Right lobe of liver (tissue), 6 donors: Measurements from ENCODE around the gene TENM3. TPM values are rescaled to one million over a fixed set of nuclear protein-coding genes. Genes with fewer than 3 reads are reported as not detected.

Source experiments
- ATAC-seq, 4 donors: fragments of 200-7000 bp; cut with Tn5 transposase; one replicate each; pipeline ENCODE4 v1.9.1; 2020; ENCODE audit warnings: mild to moderate bottlenecking in 4 of 4, moderate library complexity in 4 of 4
- DNase-seq, 3 donors: peaks; one replicate each; pipeline ENCODE4 v3.0.0-alpha.2; 2020
- H3K27ac ChIP-seq, 3 donors: fragments of 200-600 bp; one replicate each; pipeline ENCODE4 v1.8.0; 2022
- H3K27me3 ChIP-seq, 2 donors: fragments of 200-600 bp; one replicate each; pipeline ENCODE4 v1.8.0; 2022
- H3K36me3 ChIP-seq, 4 donors: fragments of 200-600 bp; sonication (generic) in 1 of 4; one replicate each; pipeline versions ENCODE4 v1.5.1 to v1.8.0; 2017 to 2022; ENCODE audit warnings: control low read depth in 1 of 4
- H3K4me1 ChIP-seq, 4 donors: fragments of 200-600 bp; sonication (generic) in 1 of 4; one replicate each; pipeline versions ENCODE4 v1.5.1 to v1.8.0; 2017 to 2022; ENCODE audit warnings: control low read depth in 1 of 4
- H3K4me3 ChIP-seq, 3 donors: fragments of 200-600 bp; one replicate each; pipeline ENCODE4 v1.8.0; 2022
- H3K9me3 ChIP-seq, 4 donors: fragments of 200-600 bp; sonication (generic) in 1 of 4; one replicate each; pipeline versions ENCODE4 v1.5.1 to v1.8.0; 2017 to 2022; ENCODE audit warnings: control low read depth in 1 of 4
- POLR2A ChIP-seq: fragments of 450-650 bp; IDR thresholded peaks from one replicate; pipeline ENCODE4 v1.6.1; 2017; ENCODE audit warnings: antibody characterized with exemption, mild to moderate bottlenecking
- WGBS: methylation state at CpG from one replicate; pipeline ENCODE4 v1.1.6; 2018; ENCODE audit warnings: low coverage, low lambda C conversion rate; ENCODE audit not compliant: insufficient coverage; ENCODE audit errors: missing lambda C conversion rate; 5-methylcytosine and 5-hydroxymethylcytosine counted together
- intact Hi-C, 2 donors: fragments of 100-400 bp; cut with DNase I; formaldehyde crosslinking; loops; one replicate each; pipeline versions ENCODE4 v1.11.2 to v1.14.1; 2022
- total RNA-seq, 6 experiments: library from RNA; depleted of rRNA in 2 of 6; stranded (reverse); fragments of >200 nt in 2 of 6; fragmentation: NEBNext Ultra II Directional in 3 of 6; extraction: Animal tissue kit (Norgen Biotek cat#: 25700) in 3 of 6; gene quantifications; one replicate each; pipeline versions ENCODE4 v1.1.0 to v1.2.4, GENCODE V29; 2016 to 2023
- TF ChIP-seq, protein P1 (sequence below), 4 donors: fragments of 200-600 bp in 3 of 4; fragments of 450-650 bp in 1 of 4; IDR thresholded peaks; one replicate each; pipeline versions ENCODE4 v1.5.1 to v1.8.0; 2016 to 2022; ENCODE audit warnings: antibody characterized with exemption in 4 of 4, mild to moderate bottlenecking in 2 of 4
- donor health status: DM: no; HTN: yes; CAD: no.
- donor health status: DM: no; HTN: no; CAD: no.
- donor health status: DM: no; HTN: no; CAD: no.
- donor health status: DM: no; HTN: yes; CAD: no.
- donor health status: DM: no; HTN: yes; CAD: no.

TENM3 gene
- total RNA-seq, 6 experiments from 2014 or later, result 0.06 to 3.0 (median 1.1) TPM

DNA sequence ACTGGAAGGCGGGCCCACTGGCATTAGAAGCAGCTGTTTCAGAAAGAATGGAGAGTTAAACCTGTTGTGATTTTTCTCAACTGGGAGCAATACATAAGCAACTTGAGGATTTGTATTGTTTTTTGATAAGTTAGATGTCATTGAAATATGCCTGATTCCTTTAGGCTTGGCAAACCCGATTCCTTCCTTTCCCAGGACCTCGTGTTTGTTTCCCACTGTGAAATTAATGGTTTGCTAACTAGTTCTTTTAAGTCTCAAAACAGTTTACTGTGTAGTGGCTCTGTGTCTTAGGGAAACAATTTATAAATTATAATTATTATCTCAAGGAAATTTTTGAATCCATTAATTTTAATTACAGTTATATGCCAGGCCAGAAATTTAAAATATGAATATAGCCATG lies 456.0 kb downstream of the TENM3 start:
- Histone ChIP-seq H3K9me3 (no peaks in the 10 kb centered on the region), H3K36me3 (no peaks in the 10 kb centered on the region), H3K4me3 (no peak overlapping the region), H3K27ac (no peak overlapping the region), H3K4me1 (no peaks in the 10 kb centered on the region), H3K27me3 (no peaks in the 10 kb centered on the region)
- WGBS, result 50% methylated on average over 3 of the region's 3 CpGs
- TF ChIP-seq, protein P1, sequence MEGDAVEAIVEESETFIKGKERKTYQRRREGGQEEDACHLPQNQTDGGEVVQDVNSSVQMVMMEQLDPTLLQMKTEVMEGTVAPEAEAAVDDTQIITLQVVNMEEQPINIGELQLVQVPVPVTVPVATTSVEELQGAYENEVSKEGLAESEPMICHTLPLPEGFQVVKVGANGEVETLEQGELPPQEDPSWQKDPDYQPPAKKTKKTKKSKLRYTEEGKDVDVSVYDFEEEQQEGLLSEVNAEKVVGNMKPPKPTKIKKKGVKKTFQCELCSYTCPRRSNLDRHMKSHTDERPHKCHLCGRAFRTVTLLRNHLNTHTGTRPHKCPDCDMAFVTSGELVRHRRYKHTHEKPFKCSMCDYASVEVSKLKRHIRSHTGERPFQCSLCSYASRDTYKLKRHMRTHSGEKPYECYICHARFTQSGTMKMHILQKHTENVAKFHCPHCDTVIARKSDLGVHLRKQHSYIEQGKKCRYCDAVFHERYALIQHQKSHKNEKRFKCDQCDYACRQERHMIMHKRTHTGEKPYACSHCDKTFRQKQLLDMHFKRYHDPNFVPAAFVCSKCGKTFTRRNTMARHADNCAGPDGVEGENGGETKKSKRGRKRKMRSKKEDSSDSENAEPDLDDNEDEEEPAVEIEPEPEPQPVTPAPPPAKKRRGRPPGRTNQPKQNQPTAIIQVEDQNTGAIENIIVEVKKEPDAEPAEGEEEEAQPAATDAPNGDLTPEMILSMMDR (IDR thresholded peaks at IDR 0.05), result no peak
- TF ChIP-seq POLR2A, result no peak
- no peak for ATAC-seq
- intact Hi-C loops, result no loop called here
- DNase-seq, result no peak

DNA sequence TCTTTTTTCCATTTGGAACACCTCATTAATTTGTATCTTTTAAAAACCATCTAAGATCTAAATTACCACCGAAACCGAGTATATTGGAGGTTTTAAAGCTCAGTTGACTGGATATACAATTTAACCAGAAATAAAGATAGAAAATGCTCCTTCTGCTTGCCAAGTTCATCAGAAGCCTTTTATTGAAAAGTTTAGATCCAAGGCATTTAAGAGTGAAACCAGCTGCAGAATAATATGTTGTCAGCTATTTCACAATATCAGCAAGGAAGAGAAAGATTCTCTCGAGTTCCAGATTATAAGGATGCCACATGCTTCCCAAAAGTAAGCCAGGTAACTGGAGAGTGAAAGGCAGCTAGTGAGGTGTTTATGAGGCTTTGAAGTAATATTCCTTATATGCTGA lies 456.6 kb downstream of the TENM3 start:
- no peak for TF ChIP-seq POLR2A
- TF ChIP-seq, protein P1 (IDR thresholded peaks at IDR 0.05), result no peak

DNA sequence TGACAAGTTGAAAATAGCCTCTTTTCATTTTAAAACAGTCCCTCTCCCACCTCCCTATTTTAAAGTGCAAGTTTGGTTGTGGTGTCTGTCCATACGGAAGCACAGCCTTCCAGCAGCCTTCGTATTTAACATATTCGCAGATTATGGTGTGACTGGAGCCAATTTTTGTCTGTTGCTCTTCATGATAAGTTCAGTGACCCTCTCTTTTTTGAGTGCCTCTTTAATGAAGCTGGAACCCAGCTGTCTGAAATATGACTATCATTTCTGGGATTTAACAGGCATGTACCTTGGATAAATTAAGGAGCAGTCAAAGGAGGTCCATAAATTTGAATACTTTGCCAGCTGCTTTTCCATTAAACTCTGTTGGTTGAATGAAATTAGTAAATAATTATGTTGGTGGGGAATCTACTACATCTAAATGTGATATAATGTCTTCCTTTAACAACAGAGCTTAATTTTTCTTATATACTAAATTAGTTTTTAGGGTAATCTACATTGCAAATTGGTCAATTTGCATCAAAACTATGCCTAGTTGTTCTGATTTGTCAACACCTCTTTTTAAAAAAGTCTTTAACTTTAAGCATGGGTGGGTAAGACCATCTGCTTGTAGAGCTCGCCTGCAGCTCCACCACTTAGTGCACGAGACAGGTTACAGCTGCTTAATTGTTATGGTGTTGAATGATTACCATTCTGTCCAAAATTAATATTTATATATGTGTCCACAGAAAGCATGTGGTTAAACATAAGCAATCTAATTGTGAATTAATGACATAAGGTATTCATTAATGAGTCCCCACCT lies 457.4 kb downstream of the TENM3 start:
- 63% methylated on average over 5 of the region's 5 CpGs for WGBS
- no peaks in the 10 kb centered on the region for H3K4me1 ChIP-seq
- no peaks in the 10 kb centered on the region for H3K36me3 ChIP-seq
- DNase-seq (no peak), ATAC-seq (no peak)
- no peak overlapping the region for H3K4me3 ChIP-seq
- no peaks in the 10 kb centered on the region for H3K27me3 ChIP-seq
- TF ChIP-seq POLR2A, result no peak
- TF ChIP-seq, protein P1 (IDR thresholded peaks at IDR 0.05), result no peak
- H3K9me3 ChIP-seq, result no peaks in the 10 kb centered on the region
- no peak overlapping the region for H3K27ac ChIP-seq
- intact Hi-C loops, result no loop called here

More for the DNA sequence above, 456.6 kb downstream of the TENM3 start:
- no peaks in the 10 kb centered on the region for H3K9me3 ChIP-seq
- H3K4me3 ChIP-seq, result no peak overlapping the region
- no peaks in the 10 kb centered on the region for H3K27me3 ChIP-seq
- intact Hi-C loops, result no loop called here
- H3K27ac ChIP-seq, result no peak overlapping the region
- no peaks in the 10 kb centered on the region for H3K36me3 ChIP-seq
- no peak for DNase-seq
- no peaks in the 10 kb centered on the region for H3K4me1 ChIP-seq
- 52% methylated on average over 3 of the region's 3 CpGs for WGBS
- no peak for ATAC-seq

DNA sequence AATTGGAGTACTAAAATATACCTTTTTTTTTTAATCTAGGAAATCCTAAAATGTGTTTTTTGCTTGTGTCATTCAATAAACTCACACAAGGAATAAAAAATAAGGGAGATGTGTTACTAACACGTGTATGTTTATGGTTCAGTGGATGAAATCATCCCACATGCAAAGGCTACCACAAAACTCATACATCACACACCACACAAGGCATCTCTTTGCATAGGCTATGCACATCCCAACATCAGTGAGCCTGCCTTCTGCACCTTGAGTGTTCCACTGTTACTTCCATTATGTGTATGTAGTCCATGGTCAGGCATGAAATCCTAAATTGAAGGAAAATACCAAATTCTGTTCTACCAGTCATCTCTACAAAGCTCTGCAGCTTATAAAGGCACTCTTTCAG lies 460.9 kb downstream of the TENM3 start:
- TF ChIP-seq POLR2A, result no peak
- TF ChIP-seq, protein P1 (IDR thresholded peaks at IDR 0.05), result no peak
- Histone ChIP-seq H3K9me3 (no peaks in the 10 kb centered on the region), H3K27ac (no peak overlapping the region), H3K4me1 (no peaks in the 10 kb centered on the region), H3K4me3 (no peak overlapping the region), H3K36me3 (no peaks in the 10 kb centered on the region), H3K27me3 (no peaks in the 10 kb centered on the region)
- intact Hi-C loops, result no loop called here
- ATAC-seq, result no peak
- 33% methylated on average over 1 of the region's 1 CpG for WGBS
- DNase-seq, result no peak
